Bronchial epithelial cell (primary cell): ENCODE measurements around the gene B3GLCT. TPM values are rescaled to one million over a fixed set of nuclear protein-coding genes. Genes with fewer than 3 reads are reported as not detected.

Source experiments
- DNase-seq: peaks from one replicate; pipeline ENCODE4 v3.0.0-alpha.2; 2010; ENCODE audit warnings: low read depth
- FAIRE-seq: peaks from 2 replicates; lab custom pipeline; 2011; peaks lifted over from hg19 to GRCh38; lab: Jason Lieb, UNC
- H3K27me3 ChIP-seq: 2 replicates; pipeline ENCODE4 v1.5.1; 2011; ENCODE audit warnings: low read length; ENCODE audit not compliant: control insufficient read depth, insufficient read depth
- H3K36me3 ChIP-seq: 2 replicates; pipeline ENCODE4 v1.5.1; 2011; ENCODE audit warnings: low read length; ENCODE audit not compliant: control insufficient read depth, insufficient read depth
- H3K4me3 ChIP-seq: 2 replicates; pipeline ENCODE4 v1.5.1; 2011; ENCODE audit warnings: mild to moderate bottlenecking, low read depth, low read length, control low read depth
- CTCF ChIP-seq: IDR thresholded peaks from 2 replicates; pipeline ENCODE4 v1.5.1; 2011; ENCODE audit warnings: mild to moderate bottlenecking, moderate library complexity, low read length, control low read depth, inconsistent platforms; ENCODE audit not compliant: insufficient read depth, severe bottlenecking
- total RNA-seq: library from RNA; depleted of rRNA; stranded (reverse); fragments of >200 nt; gene quantifications from 2 replicates; pipeline ENCODE4 v1.2.1, GENCODE V29; 2014

Gene B3GLCT
- total RNA-seq, 1 donor from 2014 or later, result 3.9 TPM

- DNase-seq, result no peak
- TF ChIP-seq CTCF, result no peak
- no peak overlapping the region for H3K4me3 ChIP-seq
- H3K36me3 ChIP-seq, result no peaks in the 10 kb centered on the region
- no peaks in the 10 kb centered on the region for H3K27me3 ChIP-seq
- FAIRE-seq, result no peak
Observed at GRCh38 chr13:31242916-31243315, 43.1 kb downstream of the B3GLCT start.

- no peak for FAIRE-seq
- TF ChIP-seq CTCF, result no peak
- H3K36me3 ChIP-seq, result no peaks in the 10 kb centered on the region
- H3K4me3 ChIP-seq, result no peak overlapping the region
- H3K27me3 ChIP-seq, result no peaks in the 10 kb centered on the region
- no peak for DNase-seq
Observed at GRCh38 chr13:31245598-31246373, 46.0 kb downstream of the B3GLCT start.

GRCh38 chr13:31246918-31247317 is 47.1 kb downstream of the B3GLCT start:
- no peak for FAIRE-seq
- H3K27me3 ChIP-seq, result no peaks in the 10 kb centered on the region
- H3K4me3 ChIP-seq, result no peak overlapping the region
- no peaks in the 10 kb centered on the region for H3K36me3 ChIP-seq
- peak; percentile 73 for DNase-seq
- no peak for TF ChIP-seq CTCF

- DNase-seq, result no peak
Observed at GRCh38 chr13:31248361-31248760, 48.6 kb downstream of the B3GLCT start.

GRCh38 chr13:31248965-31249539 is 49.3 kb downstream of the B3GLCT start:
- FAIRE-seq (peak; percentile 18), DNase-seq (no peak)
- Histone ChIP-seq H3K36me3 (no peaks in the 10 kb centered on the region), H3K4me3 (no peak overlapping the region), H3K27me3 (no peaks in the 10 kb centered on the region)
- no peak for TF ChIP-seq CTCF

More at GRCh38 chr13:31248361-31248760, 48.6 kb downstream of the B3GLCT start:
- no peak for FAIRE-seq
- TF ChIP-seq CTCF, result no peak
- no peak overlapping the region for H3K4me3 ChIP-seq
- H3K27me3 ChIP-seq, result no peaks in the 10 kb centered on the region
- H3K36me3 ChIP-seq, result no peaks in the 10 kb centered on the region
